Breast epithelium (tissue), 3 donors: ENCODE measurements around the gene DNAI1.

Experiments
- CTCF ChIP-seq, 3 donors: fragments of 450-650 bp; IDR thresholded peaks; one replicate each; pipeline ENCODE4 v1.5.1; 2016 to 2017; ENCODE audit warnings: antibody characterized with exemption in 3 of 3, mild to moderate bottlenecking in 3 of 3, moderate library complexity in 3 of 3
- POLR2A ChIP-seq: fragments of 450-650 bp; IDR thresholded peaks from one replicate; pipeline ENCODE4 v1.6.1; 2016; ENCODE audit warnings: antibody characterized with exemption, mild to moderate bottlenecking, moderate library complexity
- POLR2AphosphoS5 ChIP-seq, 3 donors: sonication (generic); formaldehyde crosslinking; IDR thresholded peaks; one replicate each; pipeline ENCODE4 v1.6.1; 2017; ENCODE audit warnings: antibody characterized with exemption in 3 of 3

GRCh38 chr9:34558919-34559623, 100.5 kb downstream of the DNAI1 start:
- TF ChIP-seq POLR2A (no peak), POLR2AphosphoS5 (IDR thresholded peaks at IDR 0.05) (no peak), CTCF (IDR thresholded peaks at IDR 0.05) (no peak)
